Erythroblast (primary cell): ENCODE measurements around the gene BRWD1.
A peak's percentile ranks its signal among the peaks of the same experiment; 100 is the strongest.

Experiments used
- GATA1 ChIP-seq: IDR thresholded peaks from 2 replicates; pipeline ENCODE4 v1.6.1; 2011; ENCODE audit warnings: low read depth, mild to moderate bottlenecking, control low read depth, low read length, moderate library complexity
- POLR2A ChIP-seq: IDR thresholded peaks from 2 replicates; pipeline ENCODE4 v1.6.1; 2011; ENCODE audit warnings: mild to moderate bottlenecking, low read length

DNA sequence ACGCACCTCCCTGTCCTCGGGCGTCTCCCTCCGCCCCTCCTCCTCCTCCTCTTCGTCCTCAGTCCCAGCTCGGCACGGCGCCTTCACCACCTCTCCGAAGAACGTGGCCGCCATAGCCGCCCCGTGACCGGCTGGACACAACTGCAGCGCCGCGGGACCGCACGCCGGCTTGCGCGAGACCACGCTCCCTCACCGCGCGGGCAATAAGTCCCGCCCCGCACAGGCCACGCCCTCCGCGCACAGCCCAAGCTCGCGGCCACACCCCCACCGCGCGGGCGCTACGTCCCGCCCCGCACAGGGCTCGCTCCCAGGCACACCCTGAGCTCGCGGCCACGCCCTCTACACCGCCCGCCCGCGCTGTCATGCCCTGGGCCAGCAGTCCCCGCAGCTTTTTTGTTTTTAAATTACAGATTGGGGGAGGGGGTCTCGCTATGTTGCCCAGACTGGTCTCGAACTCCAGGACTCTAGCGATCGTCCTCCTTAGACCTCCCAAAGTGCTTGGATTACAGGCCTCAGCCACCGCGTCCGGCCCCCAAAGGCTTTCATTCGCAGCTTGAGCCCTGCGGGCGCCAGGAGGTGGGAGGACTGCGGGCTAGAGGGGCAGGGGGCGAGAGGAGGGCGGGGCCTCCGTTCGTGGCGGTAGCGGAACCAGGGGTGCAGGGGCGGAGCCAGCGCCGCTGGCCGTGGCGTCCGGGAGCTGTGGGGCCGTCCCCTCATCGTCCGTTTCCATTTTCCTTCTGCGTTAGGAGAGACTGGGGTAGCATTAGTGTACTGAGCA is 130.0 kb downstream of the BRWD1 start, which contains the start of gene PSMG1:
- TF ChIP-seq POLR2A (peak; percentile 92), GATA1 (no peak)
